ENCODE data around the gene ACO2.

The ACO2 gene

DNA sequence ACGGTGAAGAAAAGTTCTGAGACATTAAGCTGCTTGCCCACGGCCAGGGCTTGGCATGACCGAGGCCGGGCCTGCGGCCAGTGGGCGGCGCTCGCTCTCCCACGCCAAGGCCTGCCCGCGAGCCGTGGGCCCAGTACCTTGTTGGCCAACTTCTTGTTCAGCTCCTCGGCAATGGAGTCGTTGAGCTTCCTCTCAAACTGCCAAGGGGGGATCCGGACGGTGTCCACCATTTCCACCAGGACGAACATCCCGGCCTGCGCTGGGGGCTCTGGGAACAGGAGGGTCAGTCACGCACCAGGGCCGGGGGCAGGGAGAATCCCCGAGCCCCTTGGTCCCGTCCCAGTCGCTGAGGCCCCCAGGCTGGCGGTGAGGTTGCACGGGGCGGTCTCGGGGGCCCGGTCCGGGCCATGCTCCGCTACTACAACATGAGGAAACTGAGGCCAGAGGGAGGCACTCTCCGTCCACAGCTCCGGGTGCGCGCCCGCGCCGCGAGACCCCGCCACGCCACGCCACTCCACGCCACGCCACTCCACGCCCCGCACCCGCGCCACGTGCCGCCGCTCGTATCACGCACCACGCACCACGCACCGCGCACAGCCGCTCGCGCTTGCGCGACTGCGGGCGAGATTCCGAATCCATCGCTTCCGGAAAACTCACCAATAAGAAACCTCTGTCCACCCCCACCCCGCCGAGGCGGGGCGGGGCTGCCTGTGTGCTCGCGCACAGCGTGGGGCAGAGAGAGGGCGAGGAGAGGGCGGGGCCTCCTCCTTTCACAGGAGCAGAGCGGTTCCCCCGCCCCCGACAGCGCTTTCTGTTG, 75.1 kb downstream of the ACO2 start, which contains the start of gene POLR3H:
TSS of gene POLR3H (minus strand) at position 617 of the 817 bp plus-strand sequence. CDS start at position 248, 369 bp downstream.
- peak; percentile 99 for DNase-seq (ENCODE audit: low spot score)
- TF ChIP-seq, protein P1, sequence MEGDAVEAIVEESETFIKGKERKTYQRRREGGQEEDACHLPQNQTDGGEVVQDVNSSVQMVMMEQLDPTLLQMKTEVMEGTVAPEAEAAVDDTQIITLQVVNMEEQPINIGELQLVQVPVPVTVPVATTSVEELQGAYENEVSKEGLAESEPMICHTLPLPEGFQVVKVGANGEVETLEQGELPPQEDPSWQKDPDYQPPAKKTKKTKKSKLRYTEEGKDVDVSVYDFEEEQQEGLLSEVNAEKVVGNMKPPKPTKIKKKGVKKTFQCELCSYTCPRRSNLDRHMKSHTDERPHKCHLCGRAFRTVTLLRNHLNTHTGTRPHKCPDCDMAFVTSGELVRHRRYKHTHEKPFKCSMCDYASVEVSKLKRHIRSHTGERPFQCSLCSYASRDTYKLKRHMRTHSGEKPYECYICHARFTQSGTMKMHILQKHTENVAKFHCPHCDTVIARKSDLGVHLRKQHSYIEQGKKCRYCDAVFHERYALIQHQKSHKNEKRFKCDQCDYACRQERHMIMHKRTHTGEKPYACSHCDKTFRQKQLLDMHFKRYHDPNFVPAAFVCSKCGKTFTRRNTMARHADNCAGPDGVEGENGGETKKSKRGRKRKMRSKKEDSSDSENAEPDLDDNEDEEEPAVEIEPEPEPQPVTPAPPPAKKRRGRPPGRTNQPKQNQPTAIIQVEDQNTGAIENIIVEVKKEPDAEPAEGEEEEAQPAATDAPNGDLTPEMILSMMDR (IDR thresholded peaks at IDR 0.05; ENCODE audit: extremely low read depth, missing control alignments) = peak; percentile 78

DNA sequence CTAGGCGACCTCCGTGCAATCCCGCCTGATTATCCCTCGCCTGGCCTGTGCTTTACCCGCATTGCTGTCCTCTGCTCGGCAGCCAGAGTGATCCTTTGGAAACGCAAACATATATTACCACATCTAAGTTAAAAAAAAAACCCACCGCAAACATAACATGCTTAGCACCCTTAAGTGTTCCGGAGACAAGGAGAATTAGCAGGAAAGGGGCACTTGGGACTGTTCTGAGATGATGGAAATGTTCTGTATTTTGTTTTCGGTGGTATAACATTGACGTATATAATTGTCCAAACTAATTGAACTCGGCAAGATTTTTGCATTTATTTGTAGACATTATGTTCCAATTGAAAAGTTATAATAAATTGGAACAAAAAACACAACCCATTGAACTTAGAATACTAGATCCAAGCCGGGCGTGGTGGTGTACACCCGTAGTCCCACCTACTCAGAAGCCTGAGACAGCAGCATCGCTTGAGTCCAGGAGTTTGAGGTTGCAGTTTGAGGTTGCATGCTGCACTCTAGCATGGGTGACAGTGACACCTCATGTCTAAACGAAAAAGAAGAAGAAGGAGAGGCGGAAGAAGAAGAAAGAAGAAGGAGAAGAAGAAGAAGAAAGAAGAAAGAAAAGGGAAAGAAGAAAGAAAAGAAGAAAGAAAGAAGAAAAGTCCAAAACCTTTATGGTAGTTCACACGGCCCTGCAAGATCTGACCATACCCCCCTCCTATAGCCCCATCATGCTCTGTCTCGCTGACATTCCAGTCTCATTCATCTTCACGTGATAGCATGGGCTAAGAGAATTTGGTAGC, 76.0 kb downstream of the ACO2 start:
- TF ChIP-seq, protein P1 (IDR thresholded peaks at IDR 0.05; ENCODE audit: extremely low read depth, missing control alignments) = no peak
- no peak for DNase-seq (ENCODE audit: low spot score)

DNA sequence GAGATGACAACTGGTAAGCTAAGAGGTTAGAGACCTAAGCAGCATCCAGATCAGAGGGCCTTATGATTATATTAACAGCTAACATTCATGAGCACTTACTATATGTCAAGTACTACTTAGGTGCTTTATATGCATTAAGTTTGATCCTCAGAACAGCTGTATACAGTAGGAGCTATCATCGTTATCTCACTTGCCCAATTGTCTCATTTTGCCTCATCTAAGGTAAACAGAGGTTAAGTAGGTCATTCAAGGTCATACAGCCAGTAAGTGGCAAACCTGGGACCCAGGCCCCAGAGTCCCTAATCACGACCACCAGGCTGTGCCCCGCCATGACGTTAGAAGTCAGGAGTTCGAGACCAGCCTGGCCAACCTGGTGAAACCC, 79.9 kb downstream of the ACO2 start:
- TF ChIP-seq, protein P1 (IDR thresholded peaks at IDR 0.05; ENCODE audit: extremely low read depth, missing control alignments) = no peak
- DNase-seq (ENCODE audit: low spot score) = no peak

DNA sequence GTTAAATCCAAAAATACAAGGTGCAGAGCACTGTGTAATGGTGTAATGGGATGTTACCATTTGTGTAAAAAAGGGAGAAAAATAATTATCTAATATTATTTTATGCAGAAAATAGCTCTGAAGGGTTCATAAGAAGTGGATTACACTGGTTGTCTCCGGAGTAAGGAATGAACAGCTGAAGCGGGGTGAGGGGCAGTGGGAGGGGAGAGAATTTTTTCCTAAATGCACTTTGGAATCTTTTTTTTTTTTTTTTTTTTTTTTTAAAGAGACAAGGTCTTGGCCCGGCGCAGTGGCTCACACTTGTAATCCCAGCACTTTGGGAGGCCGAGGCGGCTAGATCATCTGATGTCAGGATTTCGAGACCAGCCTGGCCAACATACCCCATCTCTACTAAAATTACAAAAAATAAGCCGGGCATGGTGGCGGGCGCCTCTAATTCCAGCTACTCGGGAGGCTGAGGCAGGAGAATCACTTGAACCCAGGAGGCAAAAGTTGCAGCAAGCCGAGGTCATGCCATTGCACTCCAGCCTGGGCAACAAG, 82.1 kb downstream of the ACO2 start:
- no peak for DNase-seq (ENCODE audit: low spot score)
- TF ChIP-seq, protein P1 (IDR thresholded peaks at IDR 0.05; ENCODE audit: extremely low read depth, missing control alignments) = no peak

DNA sequence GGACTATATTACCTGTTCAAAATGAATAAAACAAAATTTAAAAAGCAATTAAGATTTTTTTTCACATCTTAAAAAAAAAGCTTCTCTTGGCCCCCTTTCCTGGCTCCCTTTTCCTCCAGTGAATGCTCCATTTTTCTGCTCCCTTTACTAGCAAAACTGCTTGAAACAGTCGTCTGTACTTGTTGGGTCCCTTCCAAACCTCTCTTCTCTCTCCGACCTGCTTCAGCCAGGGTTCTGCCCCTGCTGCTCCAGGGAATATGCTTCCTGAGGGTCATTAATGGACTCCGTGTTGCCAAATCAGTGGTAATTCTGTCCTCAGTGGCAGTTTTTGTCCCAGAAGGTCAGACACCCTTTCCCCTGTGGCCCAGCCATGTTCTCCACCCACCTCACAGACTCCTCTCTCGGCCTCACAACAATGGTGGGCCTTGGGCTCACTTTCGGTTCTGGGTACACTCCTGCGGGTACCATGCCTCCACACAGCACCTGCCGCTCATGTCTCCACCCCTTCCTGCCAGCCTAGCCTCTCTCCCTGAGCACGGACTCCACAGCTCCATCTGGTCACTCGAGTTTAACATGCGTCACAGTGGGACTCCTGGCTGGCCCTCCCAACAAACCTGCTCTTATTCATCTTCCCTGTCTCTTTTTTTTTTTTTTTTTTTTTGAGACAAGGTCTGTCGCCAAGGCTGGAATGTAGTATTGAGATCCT, 83.1 kb downstream of the ACO2 start:
- TF ChIP-seq, protein P1 (IDR thresholded peaks at IDR 0.05; ENCODE audit: extremely low read depth, missing control alignments) = no peak
- no peak for DNase-seq (ENCODE audit: low spot score)

DNA sequence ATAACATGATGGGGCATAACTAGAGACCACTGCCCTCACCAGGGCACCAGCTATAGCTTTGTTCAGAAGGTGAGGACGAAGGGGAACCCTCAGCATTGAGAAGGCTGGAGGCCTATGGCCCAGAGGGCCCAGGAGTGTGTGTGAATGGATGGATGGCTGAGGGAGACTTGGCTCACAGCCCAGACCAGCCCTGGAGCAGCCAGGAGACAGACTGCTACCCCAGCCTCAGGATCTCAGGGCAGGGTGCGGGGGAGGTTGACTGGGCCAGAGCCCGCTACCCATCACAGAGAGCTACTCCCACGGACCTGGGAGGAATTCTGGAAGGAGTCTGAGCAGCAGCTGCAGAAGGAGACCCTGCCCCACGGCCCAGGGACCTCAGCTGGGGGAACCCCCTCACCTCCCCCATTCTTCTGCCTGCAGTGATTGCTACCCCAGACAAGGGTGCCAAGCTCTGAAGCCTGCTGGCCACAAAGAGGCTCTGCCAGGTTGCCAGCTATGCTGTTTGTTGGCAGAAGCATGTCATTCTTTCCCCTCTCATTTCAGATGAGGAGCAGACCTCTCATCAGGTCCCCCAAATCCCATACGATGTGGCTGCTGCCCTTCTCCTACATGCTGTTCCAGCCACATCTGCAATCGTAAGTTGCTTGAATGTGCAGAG, 86.5 kb downstream of the ACO2 start:
- TF ChIP-seq, protein P1 (IDR thresholded peaks at IDR 0.05; ENCODE audit: extremely low read depth, missing control alignments) = no peak
- no peak for DNase-seq (ENCODE audit: low spot score)

Data from GM20000 (cell line).